GM10248 (cell line): ENCODE results near the gene POMGNT1.

ENCODE experiments used
- CTCF ChIA-PET: fragments of 300-600 bp; sonication (Branson Sonifier 250); formaldehyde crosslinking; extraction: SDS; loops from one replicate; lab custom pipeline; 2021; ENCODE audit warnings: antibody characterized with exemption; lab: Yijun Ruan, JAX
- POLR2A ChIA-PET: fragments of 350-650 bp; sonication (Branson Sonifier 250); formaldehyde crosslinking; extraction: SDS; loops from one replicate; lab custom pipeline; 2020; ENCODE audit warnings: antibody characterized with exemption; lab: Yijun Ruan, JAX
- DNase-seq: peaks from one replicate; pipeline ENCODE4 v3.0.0; 2012; ENCODE audit errors: extremely low spot score
- CTCF ChIP-seq: IDR thresholded peaks from 2 replicates; pipeline ENCODE4 v1.5.1; 2012; ENCODE audit warnings: mild to moderate bottlenecking, low read depth; ENCODE audit errors: extremely low read depth, missing control alignments, control extremely low read depth

POMGNT1 gene

DNA sequence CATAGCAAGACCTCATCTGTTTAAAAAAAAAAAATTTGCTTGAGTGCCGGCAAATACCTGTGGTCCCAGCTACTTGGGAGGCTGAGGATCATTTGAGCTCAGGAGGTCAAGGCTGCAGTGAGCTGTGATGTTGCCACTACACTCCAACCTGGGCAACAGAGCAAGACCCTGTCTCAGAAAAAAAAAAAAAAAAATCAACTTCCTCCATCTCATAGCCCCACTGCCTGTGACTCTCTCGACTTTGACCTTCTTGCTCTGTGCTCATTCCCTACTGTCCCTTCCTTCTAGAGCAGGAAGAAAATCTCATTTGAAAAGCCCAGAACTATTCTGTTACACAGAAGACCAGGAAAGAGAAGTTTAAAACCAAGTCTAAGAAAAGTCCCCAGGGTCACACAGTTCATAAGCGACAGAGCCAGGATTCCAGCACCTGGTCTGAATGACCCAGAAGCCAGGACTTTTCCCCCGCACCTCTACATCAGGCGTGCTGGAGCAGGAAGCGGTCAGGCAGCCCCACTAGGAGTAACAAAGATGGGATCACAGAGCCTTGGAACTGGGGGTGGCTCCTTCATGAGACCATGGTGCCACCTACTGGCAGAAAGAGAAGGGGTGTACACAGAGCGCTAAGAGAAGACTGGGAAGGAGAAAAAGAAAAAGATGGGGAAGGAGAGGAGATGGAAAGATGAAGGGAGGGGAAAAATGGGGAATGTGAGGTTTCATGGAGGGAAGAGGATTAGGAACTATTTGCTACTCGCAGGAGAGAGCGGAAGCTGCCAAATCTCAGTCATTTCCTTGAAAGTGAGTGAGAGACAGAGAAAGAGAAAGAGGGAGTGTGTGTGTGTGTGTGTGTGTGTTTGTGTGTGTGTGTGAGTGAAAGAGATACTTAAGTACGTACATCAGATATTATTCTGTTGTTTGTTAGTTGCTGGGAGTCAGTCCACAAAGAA, 18.8 kb downstream of the POMGNT1 start:
- ChIA-PET CTCF (interaction anchor here (0.9 to 16.5 kb wide), 9 partner anchors 11 to 142 kb away, joined by 3 to 256 read pairs (median 4); partner anchors contain the start of gene POMGNT1), POLR2A (no interaction called here)
- peak; percentile 78 for DNase-seq
- TF ChIP-seq CTCF = peak; percentile 85

- DNase-seq = no peak
- CTCF ChIA-PET = interaction anchor here (2.1 to 16.5 kb wide), 2 partner anchors 47 to 139 kb away, joined by 7 to 256 read pairs; no protein-coding TSS in a partner anchor
- POLR2A ChIA-PET = no interaction called here
- TF ChIP-seq CTCF = no peak
These were observed 21.9 kb downstream of the POMGNT1 start, which contains the start of gene P3R3URF for GRCh38 chr1:46176211-46176865. Gene P3R3URF, minus strand, starts transcription at chr1:46176488. Its CDS starts 17 bp downstream, at chr1:46176471.

- no peak for TF ChIP-seq CTCF
- POLR2A ChIA-PET = interaction anchor here (0.6 kb wide), 1 partner anchor 128 kb away, joined by 5 read pairs; the partner anchor contains the start of gene LRRC41
- CTCF ChIA-PET = interaction anchor here (0.9 to 16.5 kb wide), 5 partner anchors 11 to 138 kb away, joined by 3 to 256 read pairs (median 5); no protein-coding TSS in a partner anchor
- no peak for DNase-seq
These were observed 23.0 kb downstream of the POMGNT1 start for GRCh38 chr1:46175243-46175642.

GRCh38 chr1:46174448-46175231, 23.6 kb downstream of the POMGNT1 start, which contains the start of gene TSPAN1:
Gene TSPAN1, plus strand, starts transcription at chr1:46175087. Its CDS starts 6,021 bp downstream, at chr1:46181108.
- TF ChIP-seq CTCF = no peak
- DNase-seq = no peak
- ChIA-PET POLR2A (no interaction called here), CTCF (interaction anchor here (0.9 to 16.5 kb wide), 5 partner anchors 11 to 137 kb away, joined by 3 to 256 read pairs (median 5); no protein-coding TSS in a partner anchor)

GRCh38 chr1:46173361-46173856, 24.8 kb downstream of the POMGNT1 start:
- CTCF ChIA-PET = interaction anchor here (2.3 to 16.5 kb wide), 2 partner anchors 50 to 136 kb away, joined by 7 to 256 read pairs; no protein-coding TSS in a partner anchor
- TF ChIP-seq CTCF = peak; percentile 12
- no peak for DNase-seq
- POLR2A ChIA-PET = interaction anchor here (0.7 kb wide), 1 partner anchor 41 kb away, joined by 3 read pairs; the partner anchor contains the start of gene PIK3R3
